ENCODE data around the gene BICRA. TPM values are rescaled to one million over a fixed set of nuclear protein-coding genes. Genes with fewer than 3 reads are reported as not detected.
A peak's percentile ranks its signal among the peaks of the same experiment; 100 is the strongest.

The BICRA gene
- total RNA-seq, 1 donor from 2014 or later, result 17.1 TPM

DNA sequence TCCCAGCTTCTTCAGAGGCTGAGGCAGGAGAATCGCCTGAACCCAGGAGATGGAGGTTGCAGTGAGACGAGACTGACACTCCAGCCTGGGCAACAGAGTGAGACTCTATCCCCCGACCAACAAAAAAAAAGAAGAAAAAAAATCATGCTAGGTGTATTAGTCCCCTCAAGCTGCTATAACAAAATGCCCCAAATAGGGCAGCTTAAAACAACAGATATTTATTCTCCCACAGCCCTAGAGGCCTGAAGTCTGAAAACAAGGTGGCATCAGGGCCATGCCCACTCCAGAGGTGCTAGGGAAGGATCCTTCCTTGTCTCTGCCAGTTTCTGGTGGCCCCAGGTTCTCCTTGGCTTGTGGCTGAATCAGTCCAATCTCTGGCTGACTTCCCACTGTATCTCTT is 95.7 kb downstream of the BICRA start:
- peaks cover 7% of the 10 kb centered on the region for H3K36me3 Mint-ChIP-seq (ENCODE audit: unreplicated experiment)
- H3K27ac Mint-ChIP-seq (ENCODE audit: unreplicated experiment), result no peak overlapping the region
- H3K27me3 Mint-ChIP-seq (ENCODE audit: unreplicated experiment), result no peaks in the 10 kb centered on the region
- DNase-seq (ENCODE audit: extremely low spot score, unreplicated experiment), result no peak
- no peak for TF ChIP-seq CTCF (IDR thresholded peaks at IDR 0.05)
- peaks cover 6% of the 10 kb centered on the region for H3K4me1 Mint-ChIP-seq (ENCODE audit: unreplicated experiment)
- no peak overlapping the region for H3K4me3 Mint-ChIP-seq (ENCODE audit: unreplicated experiment)
- H3K9me3 Mint-ChIP-seq (ENCODE audit: unreplicated experiment), result no peaks in the 10 kb centered on the region

GRCh38 chr19:47707135-47707925 is 98.4 kb downstream of the BICRA start:
- TF ChIP-seq CTCF (IDR thresholded peaks at IDR 0.05), result peak; percentile 85
- Mint-ChIP-seq H3K27me3 (ENCODE audit: unreplicated experiment) (no peaks in the 10 kb centered on the region), H3K36me3 (ENCODE audit: unreplicated experiment) (peaks cover 7% of the 10 kb centered on the region), H3K4me3 (ENCODE audit: unreplicated experiment) (no peak overlapping the region), H3K4me1 (ENCODE audit: unreplicated experiment) (peaks cover 8% of the 10 kb centered on the region), H3K9me3 (ENCODE audit: unreplicated experiment) (no peaks in the 10 kb centered on the region), H3K27ac (ENCODE audit: unreplicated experiment) (no peak overlapping the region)
- no peak for DNase-seq (ENCODE audit: extremely low spot score, unreplicated experiment)

DNA sequence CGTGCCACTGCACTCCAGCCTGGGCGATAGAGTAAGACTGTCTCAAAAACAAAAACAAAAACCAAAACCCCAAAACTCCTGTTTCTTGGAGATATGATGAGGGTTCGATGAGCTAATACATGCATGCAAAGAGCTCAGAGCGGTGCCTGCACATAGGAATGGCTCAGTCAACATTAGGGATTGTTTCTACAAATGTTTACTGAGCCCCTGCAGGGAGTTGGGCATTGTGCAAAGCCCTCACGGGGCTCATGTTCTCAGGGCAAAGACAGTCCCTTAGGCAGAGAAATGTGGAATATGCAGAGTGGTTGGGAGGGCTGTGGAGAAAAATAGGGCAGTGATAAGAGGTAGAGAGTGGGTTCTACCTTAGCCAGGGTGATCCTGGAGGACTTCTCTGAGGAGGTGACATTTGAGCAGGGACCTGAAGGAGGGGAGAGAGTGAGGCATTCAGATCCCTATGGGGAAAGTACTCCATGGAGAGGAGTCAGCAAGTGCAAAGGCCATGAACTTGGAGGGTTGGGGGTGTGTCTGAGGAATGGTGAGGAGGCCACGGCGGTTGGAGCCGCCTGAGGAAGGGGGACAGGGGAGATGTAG is 102.8 kb downstream of the BICRA start:
- no peaks in the 10 kb centered on the region for H3K27me3 Mint-ChIP-seq (ENCODE audit: unreplicated experiment)
- peaks cover 16% of the 10 kb centered on the region for H3K36me3 Mint-ChIP-seq (ENCODE audit: unreplicated experiment)
- peak overlapping the region; percentile 28 for H3K4me3 Mint-ChIP-seq (ENCODE audit: unreplicated experiment)
- H3K4me1 Mint-ChIP-seq (ENCODE audit: unreplicated experiment), result peaks cover 31% of the 10 kb centered on the region
- H3K27ac Mint-ChIP-seq (ENCODE audit: unreplicated experiment), result no peak overlapping the region
- H3K9me3 Mint-ChIP-seq (ENCODE audit: unreplicated experiment), result no peaks in the 10 kb centered on the region
- no peak for DNase-seq (ENCODE audit: extremely low spot score, unreplicated experiment)
- TF ChIP-seq CTCF (IDR thresholded peaks at IDR 0.05), result no peak

DNA sequence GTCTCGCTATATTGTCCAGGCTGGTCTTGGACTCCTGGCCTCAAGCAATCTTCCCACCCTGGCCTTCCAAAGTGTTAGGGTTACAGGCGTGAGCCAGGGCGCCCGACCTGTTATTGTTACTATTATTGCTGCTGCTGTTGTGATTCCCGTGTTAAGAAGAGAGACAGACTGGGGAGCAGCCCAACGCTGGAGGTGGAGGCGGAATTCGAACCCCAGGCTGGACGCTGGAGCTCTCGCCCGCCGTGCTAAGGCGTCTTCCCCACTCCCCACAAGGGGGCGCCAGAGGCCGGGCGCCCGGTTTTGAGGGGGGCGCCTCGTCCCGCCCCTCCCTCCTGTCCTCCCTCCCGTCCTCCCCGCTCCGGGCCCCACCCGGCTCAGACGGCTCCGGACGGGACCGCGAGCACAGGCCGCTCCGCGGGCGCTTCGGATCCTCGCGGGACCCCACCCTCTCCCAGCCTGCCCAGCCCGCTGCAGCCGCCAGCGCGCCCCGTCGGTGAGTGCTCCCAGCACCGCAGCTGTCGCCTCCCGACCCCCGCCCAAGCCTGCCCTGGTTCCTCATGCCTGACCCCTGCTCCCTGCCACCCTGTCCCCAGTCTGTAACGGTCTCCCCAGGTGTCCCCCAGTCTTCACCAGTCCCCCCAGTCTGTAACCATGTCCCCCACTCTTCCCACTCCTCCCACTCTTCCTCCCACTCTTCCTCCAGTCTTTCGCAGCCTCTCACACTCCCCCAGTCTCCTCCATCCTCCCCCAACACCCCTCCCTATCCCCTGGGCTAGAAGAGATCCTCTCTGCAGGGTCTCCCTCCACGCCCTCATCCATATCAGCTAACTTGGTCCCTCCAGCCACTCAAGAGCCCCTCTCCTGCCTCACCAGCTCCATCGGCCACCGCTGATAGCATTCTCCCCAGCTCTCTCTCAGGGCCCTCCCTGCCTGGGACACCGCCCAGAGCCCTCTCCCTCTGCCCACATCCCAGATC is 104.4 kb downstream of the BICRA start, which contains the start of gene EHD2:
EHD2 (plus strand) TSS at position 377 of the 976 bp plus-strand sequence. CDS start 3,191 bp downstream, outside the sequence.
- Mint-ChIP-seq H3K27me3 (ENCODE audit: unreplicated experiment) (no peaks in the 10 kb centered on the region), H3K36me3 (ENCODE audit: unreplicated experiment) (peaks cover 27% of the 10 kb centered on the region), H3K4me3 (ENCODE audit: unreplicated experiment) (peak within 1 kb of the TSS; percentile 96), H3K4me1 (ENCODE audit: unreplicated experiment) (peaks cover 44% of the 10 kb centered on the region), H3K27ac (ENCODE audit: unreplicated experiment) (peak within 1 kb of the TSS; percentile 86), H3K9me3 (ENCODE audit: unreplicated experiment) (no peaks in the 10 kb centered on the region)
- peak; percentile 93 for DNase-seq (ENCODE audit: extremely low spot score, unreplicated experiment)
- TF ChIP-seq CTCF (IDR thresholded peaks at IDR 0.05), result peak; percentile 100

All from osteocyte (in vitro differentiated cells).